ENCODE data around the gene CLEC4G. TPM values are rescaled to one million over a fixed set of nuclear protein-coding genes. Genes with fewer than 3 reads are reported as not detected.

The CLEC4G gene
- total and polyA plus RNA-seq, 2 of the 13 experiments (the other 11 are each of a cell fraction or from before 2014, with no cell fraction given): not detected

- TF ChIP-seq ZNF362 (CRISPR knock-in tag; IDR thresholded peaks at IDR 0.05; ENCODE audit: borderline replicate concordance): no peak
- no peak for TF ChIP-seq ZNF615 (CRISPR knock-in tag; IDR thresholded peaks at IDR 0.05; ENCODE audit: borderline replicate concordance)
- TF ChIP-seq TGIF2 (CRISPR knock-in tag; IDR thresholded peaks at IDR 0.05): no peak
- no peak for TF ChIP-seq KLF15 (CRISPR knock-in tag; IDR thresholded peaks at IDR 0.05; ENCODE audit: borderline replicate concordance)
- TF ChIP-seq IKZF5 (CRISPR knock-in tag; IDR thresholded peaks at IDR 0.05): no peak
- TF ChIP-seq SRSF9 (IDR thresholded peaks at IDR 0.05; ENCODE audit: borderline replicate concordance, insufficient read depth, low read depth, low read length, poor library complexity, severe bottlenecking): no peak
- TF ChIP-seq RBM22 (optimal IDR thresholded peaks at IDR 0.05; ENCODE audit: low read length): no peak
Measured at GRCh38 chr19:7738023-7738422, 6.1 kb upstream of the CLEC4G start (continued).

GRCh38 chr19:7737215-7737614 lies 5.3 kb upstream of the CLEC4G start:
- H4K20me1 ChIP-seq (ENCODE audit: insufficient read depth, low read length): no peaks in the 10 kb centered on the region
- no peaks in the 10 kb centered on the region for H3K36me3 ChIP-seq (replicated peaks in 1 of 2; ENCODE audit: control insufficient read depth in 1 of 2, insufficient read depth in 2 of 2, low read length in 2 of 2)
- H3K79me2 ChIP-seq (ENCODE audit: insufficient read depth, low read length): no peaks in the 10 kb centered on the region
- in situ Hi-C loops (cut with HindIII; ENCODE audit: extremely low pct_ligation_motif_present, low pct_unique_long_range_greater_than_20kb): no loop called here
- CTCF ChIA-PET (ENCODE audit: low intra/inter-chr PET ratio, low total read pairs): no interaction called here
- BruUV-seq (replicated peaks): no TSS peak
- WGBS (ENCODE audit: low lambda C conversion rate): 6% methylated on average over 10 of the region's 11 CpGs
- H3K9ac ChIP-seq (ENCODE audit: insufficient read depth, low read depth, low read length): no peak overlapping the region
- H3K9me3 ChIP-seq (ENCODE audit: low read length): no peaks in the 10 kb centered on the region
- TF ChIP-seq ETV5 (CRISPR knock-in tag; IDR thresholded peaks at IDR 0.05; ENCODE audit: borderline replicate concordance) (peak; percentile 52; the same call in 1 of the 2 replicates), ZNF12 (CRISPR knock-in tag; IDR thresholded peaks at IDR 0.05) (peak; percentile 88), GABPA (IDR thresholded peaks at IDR 0.05; ENCODE audit: low read depth, low read length) (no peak), GABPA (CRISPR knock-in tag; IDR thresholded peaks at IDR 0.05; ENCODE audit: low read depth) (0 out of 2 replicates have a peak, but pooled peaks have one; percentile 15), HMGXB4 (CRISPR knock-in tag; IDR thresholded peaks at IDR 0.05; ENCODE audit: borderline replicate concordance in 1 of 2, low read depth in 1 of 2) (no peak)
- peaks cover 1 to 14% of the 10 kb centered on the region in 2 experiments; a peak in 2 of 5 replicates for H3K27me3 ChIP-seq (ENCODE audit: control insufficient read depth in 1 of 2, insufficient read depth in 2 of 2, low read length in 2 of 2)
- H3K4me2 ChIP-seq (ENCODE audit: low read depth, low read length): peak overlapping the region; percentile 42; the same call in 1 of the 2 replicates
- POLR2A ChIA-PET: no interaction called here
- peak; percentile 38; the same call in 1 of the 3 replicates for ATAC-seq
- 0 out of 2 replicates have a peak, but pooled peaks cover 4% of the 10 kb centered on the region for H3K4me1 ChIP-seq (ENCODE audit: insufficient read depth, low read length)
- FAIRE-seq: peak; percentile 21
- no peak overlapping the region for H3K4me3 ChIP-seq (replicated peaks in 1 of 3; ENCODE audit: insufficient read depth in 1 of 3, low read depth in 2 of 3, low read length in 3 of 3)
- peak overlapping the region; percentile 72 for H2AFZ ChIP-seq (ENCODE audit: low read length)
- DNase-seq (ENCODE audit: low spot score): no peak
- H3K27ac ChIP-seq (ENCODE audit: extremely low read length, insufficient read depth, low read length): no peak overlapping the region
- intact Hi-C loops (cut with micrococcal nuclease; ENCODE audit: unreplicated experiment): no loop called here
